SJCRH30 (cell line): Measurements from ENCODE around the gene SIRT2. TPM values are rescaled to one million over a fixed set of nuclear protein-coding genes. Genes with fewer than 3 reads are reported as not detected.
"Not testable (repeated sequence)": the region's sequence is repeated elsewhere in the genome, so short reads cannot be mapped to it uniquely, and the experiment has no call there.

Source experiments
- DNase-seq, 2 experiments: peaks; one replicate each; pipeline ENCODE4 v3.0.0-alpha.2; 2015 to 2020
- H3K27ac ChIP-seq: fragments of 250-450 bp; sonication (Bioruptor Pico); 2 replicates; pipeline ENCODE4 v1.5.1; 2020; ENCODE audit warnings: mild to moderate bottlenecking, moderate library complexity
- H3K27me3 ChIP-seq: fragments of 250-450 bp; sonication (Bioruptor Pico); 2 replicates; pipeline ENCODE4 v1.5.1; 2020; ENCODE audit warnings: mild to moderate bottlenecking, moderate library complexity
- H3K36me3 ChIP-seq: fragments of 250-450 bp; sonication (Bioruptor Pico); 2 replicates; pipeline ENCODE4 v1.5.1; 2020; ENCODE audit warnings: mild to moderate bottlenecking, moderate library complexity
- H3K4me1 ChIP-seq: fragments of 250-450 bp; sonication (Bioruptor Pico); 2 replicates; pipeline ENCODE4 v1.5.1; 2020; ENCODE audit warnings: mild to moderate bottlenecking, moderate library complexity
- H3K4me3 ChIP-seq: fragments of 250-450 bp; sonication (Bioruptor Pico); 2 replicates; pipeline ENCODE4 v1.5.1; 2020; ENCODE audit warnings: mild to moderate bottlenecking, moderate library complexity
- H3K9me3 ChIP-seq: fragments of 250-450 bp; sonication (Bioruptor Pico); replicated peaks from 2 replicates; pipeline ENCODE4 v1.5.1; 2020; ENCODE audit warnings: mild to moderate bottlenecking, moderate library complexity
- total RNA-seq: library from RNA; depleted of rRNA; stranded (reverse); fragments of >200 nt; shearing (Covaris generic); gene quantifications from 2 replicates; pipeline ENCODE4 v1.2.3, GENCODE V29; 2014

SIRT2 gene
- total RNA-seq, 1 experiment from 2014 or later: 44.6 TPM

DNA sequence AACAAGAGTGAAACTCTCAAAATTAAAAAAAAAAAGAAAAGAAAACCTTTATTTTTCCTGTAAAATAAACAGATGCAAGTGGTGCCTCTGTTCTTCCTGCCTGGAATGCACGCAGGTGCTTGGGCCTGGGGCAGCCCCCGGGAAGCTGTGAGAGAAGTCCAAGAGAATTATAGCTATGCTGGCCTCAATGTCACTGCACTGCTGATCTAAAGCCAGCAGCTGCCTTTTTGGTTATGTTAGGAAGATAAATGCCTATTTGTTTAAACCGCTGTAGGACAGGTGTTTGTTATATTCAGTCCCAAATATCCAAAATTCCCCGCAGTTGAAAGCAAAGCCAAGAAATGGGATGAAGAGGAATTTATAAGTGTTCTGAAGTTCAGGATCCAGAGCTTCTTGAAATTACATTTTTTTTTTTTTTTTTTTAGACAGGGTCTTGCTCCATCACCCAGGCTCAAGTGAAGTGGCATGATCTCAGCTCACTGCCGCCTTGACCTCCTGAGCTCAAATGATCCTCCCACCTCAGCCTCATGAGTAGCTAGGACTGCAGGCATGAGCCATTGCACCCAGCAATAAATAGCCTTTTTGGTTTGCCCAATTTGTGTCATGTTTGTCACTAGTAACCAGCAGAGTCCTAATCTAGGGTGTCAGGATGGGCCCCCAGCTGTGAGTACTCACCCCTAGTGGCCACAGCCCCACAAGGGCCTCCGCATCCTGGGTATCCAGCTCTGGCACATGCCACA, 23.6 kb downstream of the SIRT2 start:
- H3K4me3 ChIP-seq: no peak overlapping the region
- H3K9me3 ChIP-seq: no peaks in the 10 kb centered on the region
- H3K36me3 ChIP-seq: no peaks in the 10 kb centered on the region
- H3K27ac ChIP-seq: no peak overlapping the region; the same call in 1 of the 2 replicates
- no peaks in the 10 kb centered on the region for H3K27me3 ChIP-seq
- peaks cover 44% of the 10 kb centered on the region for H3K4me1 ChIP-seq
- peak; percentile 61 to 81 for DNase-seq

DNA sequence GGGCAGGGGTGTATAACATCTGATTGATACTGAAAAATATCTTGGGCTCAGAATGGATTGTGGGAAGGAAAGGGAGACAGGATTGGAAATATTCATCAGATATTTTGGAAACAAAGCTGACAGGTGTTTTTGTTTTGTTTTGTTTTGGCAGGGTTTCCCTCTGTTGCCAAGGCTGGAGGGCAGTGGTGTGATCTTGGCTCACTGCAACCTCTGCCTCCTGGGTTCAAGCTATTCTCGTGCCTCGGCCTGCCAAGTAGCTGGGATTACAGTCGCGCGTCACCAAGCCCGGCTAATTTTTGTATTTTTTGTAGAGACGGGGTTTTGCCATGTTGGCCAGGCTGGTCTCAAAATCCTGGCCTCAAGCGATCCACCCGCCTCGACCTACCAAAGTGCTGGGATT, 26.0 kb downstream of the SIRT2 start:
- H3K4me3 ChIP-seq, H3K27me3 ChIP-seq, DNase-seq, H3K36me3 ChIP-seq, H3K9me3 ChIP-seq, H3K27ac ChIP-seq: not testable (repeated sequence)
- peaks cover 33% of the 10 kb centered on the region for H3K4me1 ChIP-seq

DNA sequence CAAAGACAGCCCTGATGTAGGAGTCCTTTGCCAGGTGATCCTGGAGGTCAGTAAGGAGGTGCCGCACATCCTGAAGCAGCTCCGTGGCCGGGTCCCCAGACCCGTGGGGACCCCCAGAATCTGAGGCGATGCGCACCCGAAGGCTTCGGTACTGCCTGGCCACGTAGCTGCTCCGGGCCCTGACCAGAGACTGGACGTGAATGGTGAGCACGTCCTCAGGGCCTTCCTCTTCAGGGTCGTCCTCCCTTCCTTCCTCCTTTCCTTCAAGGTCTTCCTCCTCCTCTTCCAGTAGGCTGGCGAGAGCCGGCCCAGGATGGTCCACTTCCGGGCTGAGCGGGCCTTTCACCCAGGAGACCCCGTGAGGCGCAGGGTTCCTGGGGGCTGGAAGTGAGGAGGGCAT, 28.8 kb downstream of the SIRT2 start:
- Histone ChIP-seq H3K27ac (no peak overlapping the region), H3K4me1 (peaks cover 11% of the 10 kb centered on the region), H3K27me3 (no peaks in the 10 kb centered on the region), H3K9me3 (no peaks in the 10 kb centered on the region), H3K36me3 (no peaks in the 10 kb centered on the region), H3K4me3 (no peak overlapping the region)
- no peak for DNase-seq

DNA sequence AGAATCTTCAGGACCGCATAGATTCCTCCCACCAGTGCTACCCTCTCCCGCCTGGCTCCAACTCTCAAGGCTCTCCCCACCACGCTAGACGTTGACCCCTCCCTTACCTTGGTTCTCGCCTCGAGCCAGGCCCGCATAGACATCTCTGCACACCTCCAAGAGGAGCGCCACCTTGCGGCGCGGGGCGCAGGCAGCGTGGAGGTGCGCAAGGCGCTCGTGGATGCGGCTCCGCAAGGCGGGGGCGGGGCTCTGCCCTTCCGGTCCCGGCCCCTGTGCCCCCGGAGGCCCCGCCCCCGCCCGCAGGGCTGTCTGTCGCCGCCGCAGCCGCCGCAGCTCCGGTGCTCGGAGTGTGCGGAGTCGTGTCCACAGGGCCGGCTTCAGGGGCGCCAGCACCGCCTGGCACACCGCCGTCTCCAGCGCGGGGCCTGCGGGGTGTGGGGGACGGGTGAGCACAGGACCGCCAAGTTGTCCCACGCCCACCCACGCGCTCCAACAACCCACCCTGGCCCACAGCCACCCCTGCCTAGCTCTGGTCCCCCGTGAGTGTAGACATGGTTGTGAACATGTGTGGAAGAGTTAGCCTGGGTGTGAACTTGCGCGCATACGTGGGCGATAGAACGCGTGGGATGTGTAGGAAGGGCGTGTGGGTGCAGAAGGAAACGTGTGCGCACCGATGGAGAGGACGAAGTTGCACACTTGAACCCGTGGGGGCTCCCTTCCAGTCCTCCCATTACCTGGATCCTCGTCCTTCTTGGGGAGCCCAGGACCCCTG, 29.4 kb downstream of the SIRT2 start:
- peaks cover 7% of the 10 kb centered on the region for H3K4me1 ChIP-seq
- no peaks in the 10 kb centered on the region for H3K36me3 ChIP-seq
- DNase-seq: no peak
- no peaks in the 10 kb centered on the region for H3K27me3 ChIP-seq
- no peak overlapping the region for H3K4me3 ChIP-seq
- no peaks in the 10 kb centered on the region for H3K9me3 ChIP-seq
- no peak overlapping the region for H3K27ac ChIP-seq

DNA sequence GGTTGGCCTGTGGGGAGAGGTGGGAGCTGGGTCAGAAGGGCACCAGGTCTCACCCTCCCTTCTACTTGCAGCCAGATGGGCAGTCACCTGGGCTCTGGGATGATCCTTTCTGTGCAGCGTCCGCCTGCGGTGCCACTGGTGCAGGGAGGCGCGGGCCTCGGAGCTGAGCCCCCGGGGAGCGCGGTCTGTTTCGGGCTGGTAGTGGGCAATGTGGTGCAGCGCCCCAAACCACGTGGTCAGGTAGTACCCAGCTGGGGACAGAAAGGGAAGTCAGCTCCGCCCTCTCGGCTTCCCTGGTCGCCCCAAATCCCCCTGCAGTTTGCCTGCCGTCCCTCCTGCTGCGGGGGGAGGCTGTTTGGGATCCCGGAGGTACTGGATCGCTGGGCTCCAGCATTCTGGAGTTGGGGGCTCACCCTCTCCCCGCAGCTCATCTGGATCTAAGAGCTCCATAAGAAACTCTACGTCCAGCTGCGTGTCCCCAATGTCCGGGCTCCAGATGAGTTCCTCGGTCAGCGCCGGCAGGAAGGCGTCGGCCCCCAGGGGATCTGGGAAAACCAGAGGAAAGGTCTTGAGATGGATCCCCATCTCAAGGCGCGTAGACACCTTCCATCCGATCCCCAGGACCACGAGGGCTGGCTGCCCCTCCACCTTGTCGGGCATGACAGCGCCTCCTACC, 30.1 kb downstream of the SIRT2 start:
- Histone ChIP-seq H3K4me1 (peaks cover 14% of the 10 kb centered on the region), H3K27ac (no peak overlapping the region), H3K36me3 (no peaks in the 10 kb centered on the region), H3K4me3 (no peak overlapping the region), H3K27me3 (no peaks in the 10 kb centered on the region), H3K9me3 (no peaks in the 10 kb centered on the region)
- no peak for DNase-seq

DNA sequence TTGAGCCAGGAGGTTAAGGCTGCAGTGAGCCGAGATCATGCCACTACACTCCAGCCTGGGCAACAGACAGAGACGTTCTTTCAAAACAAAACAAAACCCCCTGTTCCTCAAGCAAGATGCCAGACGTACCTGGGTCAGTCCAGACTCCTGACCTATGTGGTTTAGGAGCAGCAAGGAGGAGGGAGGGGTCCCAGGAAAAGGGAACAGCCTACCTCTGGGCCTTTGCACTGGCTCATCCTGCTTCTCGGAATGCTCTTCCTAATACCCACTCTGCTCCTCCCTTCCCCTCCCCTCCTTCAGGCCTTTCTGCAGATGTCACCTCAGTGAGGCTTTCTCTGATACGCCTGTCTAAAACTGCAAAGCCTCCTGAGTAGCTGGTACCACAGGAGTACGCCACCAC, 30.9 kb downstream of the SIRT2 start:
- DNase-seq: no peak
- H3K9me3 ChIP-seq: no peaks in the 10 kb centered on the region
- H3K27ac ChIP-seq: no peak overlapping the region
- H3K4me1 ChIP-seq: peaks cover 14% of the 10 kb centered on the region
- H3K36me3 ChIP-seq: no peaks in the 10 kb centered on the region
- no peaks in the 10 kb centered on the region for H3K27me3 ChIP-seq
- no peak overlapping the region for H3K4me3 ChIP-seq

DNA sequence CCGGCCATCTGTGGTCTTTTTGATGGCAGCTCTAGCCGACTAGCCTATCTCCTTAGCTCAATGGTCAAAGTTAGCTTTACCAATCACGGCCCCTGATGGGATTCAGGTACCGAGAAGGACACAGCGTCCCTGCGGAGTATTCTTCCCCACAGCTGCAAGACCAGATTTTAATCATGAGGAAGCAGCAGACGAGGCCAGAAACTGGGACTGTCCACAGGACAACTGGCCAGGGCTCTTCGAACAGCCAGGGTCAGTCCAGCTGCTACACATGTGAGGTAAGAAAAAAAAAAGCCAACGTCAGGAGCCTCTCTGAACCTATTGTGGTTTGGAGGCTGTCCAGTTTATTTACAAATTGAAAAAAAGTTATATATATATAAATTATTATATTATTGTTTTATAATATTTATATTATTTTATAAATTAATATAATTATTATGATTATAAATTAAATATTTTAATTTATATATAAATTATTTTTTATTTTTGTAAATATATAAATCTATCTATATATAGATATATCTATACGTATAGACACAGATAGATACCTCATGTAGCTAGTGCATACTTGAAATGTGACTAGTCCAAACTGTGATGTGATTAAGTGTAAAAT, 32.1 kb downstream of the SIRT2 start:
- Histone ChIP-seq H3K9me3 (no peaks in the 10 kb centered on the region), H3K27ac (no peak overlapping the region), H3K4me1 (peaks cover 24% of the 10 kb centered on the region), H3K4me3 (no peak overlapping the region), H3K36me3 (no peaks in the 10 kb centered on the region), H3K27me3 (no peaks in the 10 kb centered on the region)
- peak; percentile 70 to 78 for DNase-seq

DNA sequence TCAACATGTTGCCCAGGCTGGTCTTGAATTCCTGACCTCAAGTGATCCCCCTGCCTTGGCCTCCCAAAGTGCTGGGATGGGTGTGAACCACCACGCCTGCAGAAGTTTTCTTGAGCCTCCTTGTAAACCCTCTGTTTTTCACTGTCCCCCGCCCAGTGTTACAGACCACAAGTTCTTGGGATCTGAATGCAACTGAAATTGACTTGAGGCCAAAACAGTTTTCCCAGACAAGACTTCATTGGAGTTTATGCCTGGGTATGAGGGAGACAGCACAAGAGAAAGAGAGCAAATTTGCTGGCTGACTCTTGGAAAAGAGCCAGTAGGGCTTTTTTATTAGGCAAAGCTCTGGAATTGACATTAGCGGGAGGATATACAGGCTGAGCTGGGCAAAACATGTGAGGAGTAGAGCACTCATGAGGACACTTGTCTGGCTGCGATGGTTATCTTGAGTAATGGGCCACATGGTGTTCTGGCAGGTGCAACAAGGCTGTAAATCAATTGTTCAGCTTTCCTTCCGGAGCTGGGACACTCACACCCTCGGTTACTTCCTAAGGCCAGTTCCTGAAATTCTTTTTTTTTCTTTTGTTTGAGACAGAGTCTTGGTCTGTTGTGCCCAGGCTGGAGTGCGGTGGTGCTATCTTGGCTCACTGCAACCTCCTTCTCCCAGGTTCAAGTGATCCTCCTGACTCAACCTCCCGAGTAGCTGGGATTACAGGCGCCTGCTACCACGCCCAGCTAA, 36.9 kb downstream of the SIRT2 start:
- H3K27ac ChIP-seq: peak overlapping the region; percentile 46
- no peak overlapping the region for H3K4me3 ChIP-seq
- H3K9me3 ChIP-seq: no peaks in the 10 kb centered on the region
- H3K36me3 ChIP-seq: no peaks in the 10 kb centered on the region
- DNase-seq: peak; percentile 90 to 96
- peaks cover 42% of the 10 kb centered on the region for H3K4me1 ChIP-seq
- H3K27me3 ChIP-seq: no peaks in the 10 kb centered on the region

DNA sequence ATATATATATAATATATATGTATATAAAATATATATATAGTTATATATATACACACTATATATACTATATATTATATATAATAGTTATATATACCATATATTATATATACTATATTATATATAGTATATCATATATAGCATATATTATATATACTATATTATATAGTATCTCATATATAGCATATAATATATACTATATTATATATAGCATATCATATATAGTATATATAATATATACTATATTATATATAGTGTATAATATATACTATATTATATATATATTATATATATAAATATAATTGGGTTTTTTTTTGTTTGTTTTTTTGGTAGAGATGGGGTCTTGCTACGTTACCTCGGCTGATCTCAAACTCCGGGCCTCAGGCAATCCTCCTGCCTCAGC, 38.0 kb downstream of the SIRT2 start:
- Histone ChIP-seq H3K4me1 (peaks cover 39% of the 10 kb centered on the region), H3K27ac (no peak overlapping the region), H3K9me3 (no peaks in the 10 kb centered on the region), H3K27me3 (no peaks in the 10 kb centered on the region), H3K36me3 (no peaks in the 10 kb centered on the region), H3K4me3 (no peak overlapping the region)
- DNase-seq: no peak

DNA sequence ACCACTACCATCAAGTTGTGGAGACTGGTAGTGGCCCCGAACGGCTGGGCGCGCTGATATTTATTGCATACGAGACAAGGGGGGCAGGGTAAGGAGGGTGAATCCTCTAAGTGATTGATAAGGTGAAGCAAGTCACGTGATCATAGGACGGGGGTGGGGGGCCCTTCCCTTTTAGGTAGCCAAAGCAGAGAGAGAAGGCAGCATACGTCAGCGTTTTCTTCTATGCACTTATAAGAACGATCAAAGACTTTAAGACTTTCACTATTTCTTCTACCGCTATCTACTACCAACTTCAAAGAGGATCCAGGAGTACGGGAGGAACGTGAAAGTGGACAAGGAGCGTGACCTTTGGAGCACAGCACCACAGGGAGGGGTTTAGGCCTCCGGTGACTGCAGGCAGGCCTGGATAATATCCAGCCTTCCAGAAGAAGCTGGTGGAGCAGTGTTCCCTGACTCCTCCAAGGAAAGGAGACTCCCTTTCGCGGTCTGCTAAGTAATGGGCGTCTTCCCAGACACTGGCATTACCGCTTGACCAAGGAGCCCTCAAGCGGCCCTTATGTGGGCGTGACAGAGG, 39.7 kb downstream of the SIRT2 start:
- H3K9me3 ChIP-seq, H3K36me3 ChIP-seq, H3K4me3 ChIP-seq, DNase-seq, H3K27me3 ChIP-seq, H3K27ac ChIP-seq: not testable (repeated sequence)
- peaks cover 35% of the 10 kb centered on the region for H3K4me1 ChIP-seq

DNA sequence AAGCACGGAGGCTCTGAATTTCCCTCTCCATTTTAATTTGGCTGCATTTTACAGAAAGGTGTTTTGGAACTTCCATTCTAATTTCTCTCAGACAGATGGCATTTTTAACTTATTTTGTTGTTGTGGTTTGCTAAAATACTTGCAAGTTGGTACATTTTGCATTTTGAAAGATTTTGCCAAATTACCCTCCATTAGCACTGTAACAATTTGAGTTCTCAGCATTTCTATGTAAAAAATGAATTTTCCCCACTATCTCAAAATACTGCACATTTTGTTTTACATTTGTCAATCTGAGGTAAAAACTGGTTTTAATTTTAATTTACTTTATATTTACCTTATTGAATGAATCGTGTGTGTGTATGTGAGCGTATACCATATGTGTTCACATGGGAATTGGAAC, 42.6 kb downstream of the SIRT2 start:
- no peaks in the 10 kb centered on the region for H3K27me3 ChIP-seq
- no peak overlapping the region for H3K4me3 ChIP-seq
- no peaks in the 10 kb centered on the region for H3K9me3 ChIP-seq
- DNase-seq: no peak
- H3K27ac ChIP-seq: no peak overlapping the region
- peaks cover 17% of the 10 kb centered on the region for H3K4me1 ChIP-seq
- no peaks in the 10 kb centered on the region for H3K36me3 ChIP-seq

DNA sequence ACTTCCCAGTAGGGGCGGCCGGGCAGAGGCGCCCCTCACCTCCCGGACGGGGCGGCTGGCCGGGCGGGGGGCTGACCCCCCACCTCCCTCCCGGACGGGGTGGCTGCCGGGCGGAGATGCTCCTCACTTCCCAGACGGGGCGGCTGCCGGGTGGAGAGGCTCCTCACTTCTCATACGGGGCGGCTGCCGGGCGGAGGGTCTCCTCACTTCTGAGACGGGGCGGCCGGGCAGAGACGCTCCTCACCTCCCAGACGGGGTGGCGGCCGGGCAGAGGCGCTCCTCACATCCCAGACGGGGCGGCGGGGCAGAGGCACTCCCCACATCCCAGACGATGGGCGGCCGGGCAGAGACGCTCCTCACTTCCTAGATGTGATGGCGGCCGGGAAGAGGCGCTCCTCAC, 43.7 kb downstream of the SIRT2 start:
- DNase-seq: not testable (repeated sequence)

DNA sequence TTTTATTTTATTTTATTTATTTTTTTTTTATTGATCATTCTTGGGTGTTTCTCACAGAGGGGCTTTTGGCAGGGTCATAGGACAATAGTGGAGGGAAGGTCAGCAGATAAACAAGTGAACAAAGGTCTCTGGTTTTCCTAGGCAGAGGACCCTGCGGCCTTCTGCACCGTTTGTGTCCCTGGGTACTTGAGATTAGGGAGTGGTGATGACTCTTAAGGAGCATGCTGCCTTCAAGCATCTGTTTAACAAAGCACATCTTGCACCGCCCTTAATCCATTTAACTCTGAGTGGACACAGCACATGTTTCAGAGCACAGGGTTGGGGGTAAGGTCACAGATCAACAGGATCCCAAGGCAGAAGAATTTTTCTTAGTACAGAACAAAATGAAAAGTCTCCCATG, 44.5 kb downstream of the SIRT2 start:
- not testable (repeated sequence) for H3K27ac ChIP-seq, DNase-seq, H3K4me3 ChIP-seq, H3K36me3 ChIP-seq, H3K27me3 ChIP-seq, H3K4me1 ChIP-seq, H3K9me3 ChIP-seq

More for the DNA sequence above, 43.7 kb downstream of the SIRT2 start:
- H3K27ac ChIP-seq, H3K4me3 ChIP-seq, H3K27me3 ChIP-seq, H3K36me3 ChIP-seq, H3K9me3 ChIP-seq: not testable (repeated sequence)
- H3K4me1 ChIP-seq: peaks cover 12% of the 10 kb centered on the region

DNA sequence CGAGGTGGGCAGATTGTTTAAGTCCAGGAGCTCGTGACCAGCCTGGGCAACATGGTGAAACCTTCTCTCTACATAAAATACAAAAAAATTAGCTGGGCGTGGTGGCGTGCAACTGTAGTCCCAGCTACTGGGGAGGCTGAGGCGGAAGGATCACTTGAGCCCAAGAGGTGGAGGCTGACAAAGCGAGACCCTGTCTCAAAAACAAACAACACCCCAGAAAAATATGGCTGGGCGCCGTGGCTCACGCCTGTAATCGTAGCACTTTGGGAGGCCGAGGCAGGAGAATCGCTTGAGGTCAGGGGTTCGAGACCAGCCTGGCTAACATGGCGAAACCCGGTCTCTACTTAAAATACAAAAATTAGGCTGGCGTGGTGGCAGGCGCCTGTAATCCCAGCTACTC, 46.2 kb downstream of the SIRT2 start:
- Histone ChIP-seq H3K4me3 (peak overlapping the region; percentile 81), H3K27me3 (no peaks in the 10 kb centered on the region), H3K4me1 (peaks cover 7% of the 10 kb centered on the region), H3K36me3 (peaks cover 7% of the 10 kb centered on the region; the same call in 1 of the 2 replicates), H3K27ac (peak overlapping the region; percentile 86), H3K9me3 (no peaks in the 10 kb centered on the region)
- no peak for DNase-seq
